Esophagus muscularis mucosa (tissue), 4 donors: ENCODE results near the gene COLQ.

Experiments
- CTCF ChIP-seq, 3 experiments: fragments of 200-600 bp in 2 of 3; fragments of 450-650 bp in 1 of 3; sonication (generic) in 2 of 3; IDR thresholded peaks; one replicate each; pipeline ENCODE4 v1.5.1; 2017 to 2019; ENCODE audit warnings: antibody characterized with exemption in 3 of 3, mild to moderate bottlenecking in 2 of 3, moderate library complexity in 1 of 3
- EP300 ChIP-seq: sonication (generic); formaldehyde crosslinking; IDR thresholded peaks from one replicate; pipeline ENCODE4 v1.6.1; 2017; ENCODE audit warnings: antibody characterized with exemption
- POLR2A ChIP-seq: fragments of 450-650 bp; IDR thresholded peaks from one replicate; pipeline ENCODE4 v1.6.1; 2017; ENCODE audit warnings: antibody characterized with exemption, moderate library complexity, mild to moderate bottlenecking, low read depth

GRCh38 chr3:15455756-15456155 is 65.8 kb downstream of the COLQ start:
- TF ChIP-seq EP300 (no peak), CTCF (IDR thresholded peaks at IDR 0.05) (no peak), POLR2A (no peak)
